ENCODE results near the gene HOXB4.
A peak's percentile ranks its signal among the peaks of the same experiment; 100 is the strongest.

Gene HOXB4

GRCh38 chr17:48577946-48578615 lies at the start of gene HOXB4:
TSS of gene HOXB4 (minus strand) at chr17:48578350. CDS start at chr17:48578319, 31 bp downstream.
- peak in 3 of 10 donors; percentile 11 to 80 (median 25) for DNase-seq
- intact Hi-C loops (cut with DNase I), result no loop called here

- intact Hi-C loops (cut with DNase I), result no loop called here
- DNase-seq, result no peak
Measured at GRCh38 chr17:48627118-48627597, 49.0 kb upstream of the HOXB4 start.

- intact Hi-C loops (cut with DNase I), result no loop called here
- no peak for DNase-seq
Measured at GRCh38 chr17:48626245-48627117, 48.3 kb upstream of the HOXB4 start, which contains the start of gene HOXB9. TSS of gene HOXB9 (minus strand) at chr17:48626358. CDS start at chr17:48626269, 89 bp downstream.

GRCh38 chr17:48625495-48626244 lies 47.5 kb upstream of the HOXB4 start:
- intact Hi-C loops (cut with DNase I), result no loop called here
- no peak for DNase-seq

GRCh38 chr17:48624544-48625494 lies 46.7 kb upstream of the HOXB4 start:
- intact Hi-C loops (cut with DNase I), result no loop called here
- DNase-seq, result no peak

- intact Hi-C loops (cut with DNase I), result no loop called here
- DNase-seq, result no peak
Measured at GRCh38 chr17:48624118-48624517, 46.0 kb upstream of the HOXB4 start.

GRCh38 chr17:48623583-48623982 lies 45.4 kb upstream of the HOXB4 start:
- intact Hi-C loops (cut with DNase I), result no loop called here
- no peak for DNase-seq

- intact Hi-C loops (cut with DNase I), result no loop called here
- DNase-seq, result no peak
Measured at GRCh38 chr17:48622857-48623256, 44.7 kb upstream of the HOXB4 start.

- no peak for DNase-seq
- intact Hi-C loops (cut with DNase I), result no loop called here
Measured at GRCh38 chr17:48621410-48622392, 43.6 kb upstream of the HOXB4 start.

GRCh38 chr17:48620461-48621139 lies 42.5 kb upstream of the HOXB4 start:
- intact Hi-C loops (cut with DNase I), result no loop called here
- DNase-seq, result no peak

- DNase-seq, result peak in 1 of 10 donors; percentile 52
- intact Hi-C loops (cut with DNase I), result loop anchor here (5.0 to 10.0 kb wide), 2 partner anchors 268 to 375 kb away; partner anchors contain the start of gene IGF2BP1
Measured at GRCh38 chr17:48619826-48620449, 41.8 kb upstream of the HOXB4 start.

- intact Hi-C loops (cut with DNase I), result loop anchor here (1.0 to 10.0 kb wide), 6 partner anchors 126 to 593 kb away; partner anchors contain the start of gene IGF2BP1
- DNase-seq, result peak; percentile 81 to 98 (median 88)
Measured at GRCh38 chr17:48618256-48618896, 40.2 kb upstream of the HOXB4 start.

GRCh38 chr17:48617471-48618255 lies 39.5 kb upstream of the HOXB4 start:
- intact Hi-C loops (cut with DNase I), result loop anchor here (1.0 to 10.0 kb wide), 6 partner anchors 125 to 592 kb away; partner anchors contain the start of gene IGF2BP1
- DNase-seq, result peak in 1 of 10 donors; percentile 71

- no peak for DNase-seq
- intact Hi-C loops (cut with DNase I), result loop anchor here (5.0 to 10.0 kb wide), 2 partner anchors 265 to 378 kb away; partner anchors contain the start of gene IGF2BP1
Measured at GRCh38 chr17:48616717-48617470, 38.7 kb upstream of the HOXB4 start.
